Gastrocnemius medialis (tissue), 4 donors: Measurements from ENCODE around the gene NBEA. TPM values are rescaled to one million over a fixed set of nuclear protein-coding genes. Genes with fewer than 3 reads are reported as not detected.

Experiments
- ATAC-seq, 2 donors: fragments of 150-250 bp; one replicate each; pipeline ENCODE4 v1.9.1; 2016
- DNase-seq, 2 donors: peaks; one replicate each; pipeline ENCODE4 v3.0.0-alpha.2; 2019
- H3K27ac ChIP-seq, 4 donors: fragments of 200-600 bp; sonication (generic); 1 replicate in 1 of 4; 2 replicates in 3 of 4; pipeline ENCODE4 v1.5.1; 2016 to 2018; ENCODE audit warnings: mild to moderate bottlenecking in 2 of 4, moderate library complexity in 1 of 4
- H3K27me3 ChIP-seq, 3 donors: fragments of 200-600 bp; sonication (generic) in 2 of 3; 1 replicate in 1 of 3; 2 replicates in 2 of 3; pipeline versions ENCODE4 v1.5.1 to v1.6.0; 2016 to 2019; ENCODE audit warnings: mild to moderate bottlenecking in 1 of 3, moderate library complexity in 1 of 3
- H3K36me3 ChIP-seq, 2 donors: fragments of 200-600 bp; sonication (generic) in 1 of 2; one replicate each; pipeline ENCODE4 v1.5.1; 2017 to 2018
- H3K4me1 ChIP-seq, 2 donors: fragments of 200-600 bp; sonication (generic) in 1 of 2; one replicate each; pipeline ENCODE4 v1.5.1; 2016 to 2017; ENCODE audit warnings: mild to moderate bottlenecking in 2 of 2
- H3K4me3 ChIP-seq, 4 donors: fragments of 200-600 bp; sonication (generic) in 3 of 4; 1 replicate in 1 of 4; 2 replicates in 3 of 4; pipeline ENCODE4 v1.5.1; 2016 to 2019; ENCODE audit warnings: mild to moderate bottlenecking in 2 of 4
- H3K9me3 ChIP-seq, 3 donors: fragments of 200-600 bp; sonication (generic) in 2 of 3; 1 replicate in 1 of 3; 2 replicates in 2 of 3; pipeline ENCODE4 v1.5.1; 2016 to 2019
- POLR2A ChIP-seq, 2 donors: fragments of 450-650 bp; IDR thresholded peaks; one replicate each; pipeline ENCODE4 v1.6.1; 2017; ENCODE audit warnings: antibody characterized with exemption in 2 of 2, mild to moderate bottlenecking in 2 of 2, moderate library complexity in 2 of 2
- in situ Hi-C, 4 donors: fragments of 200-750 bp; cut with MboI; loops; one replicate each; pipeline versions ENCODE4 v1.15.0 to v1.8.0; 2017; ENCODE audit warnings: low sequenced_read_pairs in 4 of 4
- intact Hi-C: fragments of 100-400 bp; cut with DNase I; formaldehyde crosslinking; loops from one replicate; pipeline ENCODE4 v1.15.1; 2023; ENCODE audit warnings: low total_unique reads
- total RNA-seq, 4 donors: library from RNA; depleted of rRNA; stranded (reverse); fragments of >200 nt; gene quantifications; one replicate each; pipeline versions ENCODE4 v1.1.0 to v1.2.3, GENCODE V29; 2016
- TF ChIP-seq, protein P1 (sequence below), 5 experiments: fragments of 450-650 bp in 3 of 5; fragments of 200-600 bp in 2 of 5; sonication (generic) in 2 of 5; IDR thresholded peaks in 4 of 5; conservative IDR thresholded peaks in 1 of 5; 1 replicate in 4 of 5; 2 replicates in 1 of 5; pipeline ENCODE4 v1.5.1; 2016 to 2019; ENCODE audit warnings: antibody characterized with exemption in 5 of 5, mild to moderate bottlenecking in 3 of 5, moderate library complexity in 3 of 5

Gene NBEA
- total RNA-seq, 4 donors from 2014 or later, result 4.1 to 5.1 (median 4.7) TPM

GRCh38 chr13:35216131-35216530 lies 274.1 kb downstream of the NBEA start:
- intact Hi-C loops, result no loop called here

DNA sequence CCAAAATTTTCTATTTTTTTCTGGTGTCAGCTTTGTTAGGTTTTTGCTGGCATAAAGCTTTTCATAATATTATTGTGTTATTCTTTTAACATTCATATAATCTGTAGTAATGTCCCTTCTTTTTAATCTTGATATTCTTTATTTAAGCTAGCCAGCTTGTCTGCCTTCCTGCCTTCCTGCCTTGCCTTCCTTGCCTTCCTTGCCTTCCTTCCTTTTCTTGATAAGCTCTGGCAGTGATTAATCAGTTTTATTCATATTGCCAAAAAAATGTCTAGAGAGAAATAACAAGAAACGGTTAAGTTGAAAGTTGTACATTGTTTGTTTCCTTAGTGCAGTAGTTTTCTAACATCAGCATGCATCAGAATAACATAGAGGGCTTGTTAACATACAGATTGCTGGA lies 277.0 kb downstream of the NBEA start:
- H3K9me3 ChIP-seq, result no peaks in the 10 kb centered on the region
- no peak for ATAC-seq
- intact Hi-C loops (no loop called here), in situ Hi-C loops (loop anchor here in 2 of 4 donors (25.0 kb wide), 2 partner anchors 493 to 593 kb away; no protein-coding TSS in a partner anchor)
- H3K4me3 ChIP-seq, result no peak overlapping the region
- H3K27ac ChIP-seq, result no peak overlapping the region
- no peaks in the 10 kb centered on the region for H3K4me1 ChIP-seq
- H3K27me3 ChIP-seq, result no peaks in the 10 kb centered on the region
- DNase-seq, result no peak
- TF ChIP-seq, protein P1, sequence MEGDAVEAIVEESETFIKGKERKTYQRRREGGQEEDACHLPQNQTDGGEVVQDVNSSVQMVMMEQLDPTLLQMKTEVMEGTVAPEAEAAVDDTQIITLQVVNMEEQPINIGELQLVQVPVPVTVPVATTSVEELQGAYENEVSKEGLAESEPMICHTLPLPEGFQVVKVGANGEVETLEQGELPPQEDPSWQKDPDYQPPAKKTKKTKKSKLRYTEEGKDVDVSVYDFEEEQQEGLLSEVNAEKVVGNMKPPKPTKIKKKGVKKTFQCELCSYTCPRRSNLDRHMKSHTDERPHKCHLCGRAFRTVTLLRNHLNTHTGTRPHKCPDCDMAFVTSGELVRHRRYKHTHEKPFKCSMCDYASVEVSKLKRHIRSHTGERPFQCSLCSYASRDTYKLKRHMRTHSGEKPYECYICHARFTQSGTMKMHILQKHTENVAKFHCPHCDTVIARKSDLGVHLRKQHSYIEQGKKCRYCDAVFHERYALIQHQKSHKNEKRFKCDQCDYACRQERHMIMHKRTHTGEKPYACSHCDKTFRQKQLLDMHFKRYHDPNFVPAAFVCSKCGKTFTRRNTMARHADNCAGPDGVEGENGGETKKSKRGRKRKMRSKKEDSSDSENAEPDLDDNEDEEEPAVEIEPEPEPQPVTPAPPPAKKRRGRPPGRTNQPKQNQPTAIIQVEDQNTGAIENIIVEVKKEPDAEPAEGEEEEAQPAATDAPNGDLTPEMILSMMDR (IDR thresholded peaks at IDR 0.05 in 4 of 5, conservative IDR thresholded peaks at IDR 0.05 in 1 of 5), result no peak
- TF ChIP-seq POLR2A (IDR thresholded peaks at IDR 0.05), result no peak
- no peaks in the 10 kb centered on the region for H3K36me3 ChIP-seq

More at GRCh38 chr13:35216131-35216530, 274.1 kb downstream of the NBEA start:
- DNase-seq (no peak), ATAC-seq (no peak)
- H3K27ac ChIP-seq, result no peak overlapping the region
- no peaks in the 10 kb centered on the region for H3K4me1 ChIP-seq
- TF ChIP-seq, protein P1 (IDR thresholded peaks at IDR 0.05 in 4 of 5, conservative IDR thresholded peaks at IDR 0.05 in 1 of 5), result no peak
- no peak for TF ChIP-seq POLR2A (IDR thresholded peaks at IDR 0.05)
- no peaks in the 10 kb centered on the region for H3K36me3 ChIP-seq
- no peaks in the 10 kb centered on the region for H3K9me3 ChIP-seq
- in situ Hi-C loops, result loop anchor here in 2 of 4 donors (25.0 kb wide), 2 partner anchors 496 to 596 kb away; no protein-coding TSS in a partner anchor
- no peak overlapping the region for H3K4me3 ChIP-seq
- H3K27me3 ChIP-seq, result no peaks in the 10 kb centered on the region

GRCh38 chr13:35225159-35225558 lies 283.1 kb downstream of the NBEA start:
- no peak for DNase-seq
- in situ Hi-C loops, result no loop called here
- ATAC-seq, result no peak
- no peak overlapping the region for H3K4me3 ChIP-seq
- no peaks in the 10 kb centered on the region for H3K9me3 ChIP-seq
- TF ChIP-seq, protein P1 (IDR thresholded peaks at IDR 0.05 in 4 of 5, conservative IDR thresholded peaks at IDR 0.05 in 1 of 5), result no peak
- TF ChIP-seq POLR2A (IDR thresholded peaks at IDR 0.05), result no peak
- H3K36me3 ChIP-seq, result no peaks in the 10 kb centered on the region
- no peak overlapping the region for H3K27ac ChIP-seq
- H3K27me3 ChIP-seq, result no peaks in the 10 kb centered on the region
- H3K4me1 ChIP-seq, result no peaks in the 10 kb centered on the region
- intact Hi-C loops, result no loop called here

DNA sequence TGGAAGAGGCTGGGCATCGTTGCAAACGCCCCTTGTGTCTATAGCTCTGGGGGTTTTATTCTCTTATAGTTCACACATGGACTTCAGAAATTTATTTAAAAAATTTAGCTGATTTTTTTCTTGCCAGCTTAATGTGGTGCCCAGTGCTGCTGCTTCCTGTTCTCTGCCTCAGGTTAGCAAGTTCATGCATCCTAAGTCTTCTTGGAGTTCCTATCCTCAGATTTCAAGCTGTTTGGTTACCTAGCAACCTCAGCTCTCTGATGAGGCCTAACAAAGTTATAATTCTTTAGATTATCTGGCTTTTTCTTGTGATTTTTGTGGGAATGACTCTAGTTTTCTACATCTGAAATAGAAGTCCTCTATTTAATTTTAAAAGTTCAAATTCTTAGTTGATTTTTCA lies 283.5 kb downstream of the NBEA start:
- no peak for DNase-seq
- H3K27ac ChIP-seq, result no peak overlapping the region

More for the DNA sequence above, 283.5 kb downstream of the NBEA start:
- no peaks in the 10 kb centered on the region for H3K36me3 ChIP-seq
- TF ChIP-seq, protein P1 (IDR thresholded peaks at IDR 0.05 in 4 of 5, conservative IDR thresholded peaks at IDR 0.05 in 1 of 5), result no peak
- H3K4me3 ChIP-seq, result no peak overlapping the region
- no peaks in the 10 kb centered on the region for H3K27me3 ChIP-seq
- no peaks in the 10 kb centered on the region for H3K4me1 ChIP-seq
- in situ Hi-C loops (no loop called here), intact Hi-C loops (no loop called here)
- ATAC-seq, result no peak
- no peaks in the 10 kb centered on the region for H3K9me3 ChIP-seq
